HFFc6 (cell line): ENCODE results near the gene MMP7. TPM values are rescaled to one million over a fixed set of nuclear protein-coding genes. Genes with fewer than 3 reads are reported as not detected.

Experiments used
- DNase-seq: peaks from one replicate; pipeline ENCODE4 v3.0.0-alpha.2; 2018
- H3K27ac Mint-ChIP-seq: 2 replicates; pipeline ENCODE4 v1.8.0; 2020; ENCODE audit warnings: mild to moderate bottlenecking, mixed read lengths
- H3K27me3 Mint-ChIP-seq: 2 replicates; pipeline ENCODE4 v1.8.0; 2021; ENCODE audit warnings: mild to moderate bottlenecking, moderate library complexity, mixed read lengths; ENCODE audit not compliant: insufficient read depth
- H3K36me3 Mint-ChIP-seq: 2 replicates; pipeline ENCODE4 v1.8.0; 2021; ENCODE audit warnings: low read depth, mixed read lengths
- H3K4me1 Mint-ChIP-seq: 2 replicates; pipeline ENCODE4 v1.8.0; 2020; ENCODE audit warnings: low read depth, mixed read lengths
- H3K4me3 Mint-ChIP-seq: 2 replicates; pipeline ENCODE4 v1.8.0; 2020; ENCODE audit warnings: mild to moderate bottlenecking, moderate library complexity, mixed read lengths
- H3K9me3 Mint-ChIP-seq: 2 replicates; pipeline ENCODE4 v1.8.0; 2020; ENCODE audit warnings: mild to moderate bottlenecking, mixed read lengths
- CTCF ChIP-seq: fragments of 200-600 bp; sonication (generic); IDR thresholded peaks from 2 replicates; pipeline ENCODE4 v1.5.0; 2021; ENCODE audit warnings: antibody characterized with exemption, mild to moderate bottlenecking
- total RNA-seq, 6 experiments: library from RNA; stranded (reverse); fragmentation: NEBNext Ultra II Directional; extraction: Animal tissue kit (Norgen Biotek cat#: 25700); gene quantifications; 2 replicates in 1 of 6; 3 replicates in 5 of 6; pipeline ENCODE4 v1.2.3, GENCODE V29; 2021

MMP7 gene
- total RNA-seq, 6 experiments from 2014 or later: not detected

GRCh38 chr11:102521121-102521520, 9.4 kb downstream of the MMP7 start:
- no peak for TF ChIP-seq CTCF
- Mint-ChIP-seq H3K9me3 (no peaks in the 10 kb centered on the region), H3K4me1 (no peaks in the 10 kb centered on the region), H3K27ac (no peak overlapping the region), H3K4me3 (no peak overlapping the region), H3K27me3 (peaks cover 23% of the 10 kb centered on the region), H3K36me3 (no peaks in the 10 kb centered on the region)
- no peak for DNase-seq

DNA sequence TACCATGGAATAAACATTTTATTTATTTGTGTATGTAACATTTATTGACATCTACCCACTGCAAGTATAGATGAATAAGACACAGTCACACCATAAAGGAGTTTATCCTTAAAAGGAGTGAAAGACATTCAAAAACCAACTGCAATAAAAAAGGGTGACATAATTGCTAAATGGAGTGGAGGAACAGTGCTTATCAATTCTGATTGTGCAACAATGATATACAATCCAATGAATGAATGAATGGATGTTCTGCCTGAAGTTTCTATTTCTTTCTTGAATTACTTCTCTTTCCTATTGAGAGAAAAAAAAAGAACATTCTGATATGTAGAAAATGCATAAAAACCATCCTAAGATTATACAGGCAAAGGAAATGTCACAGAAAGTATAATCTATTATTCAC, 10.0 kb downstream of the MMP7 start:
- Mint-ChIP-seq H3K27ac (no peak overlapping the region), H3K4me3 (no peak overlapping the region), H3K36me3 (no peaks in the 10 kb centered on the region; the same call in 1 of the 2 replicates), H3K27me3 (peaks cover 25% of the 10 kb centered on the region), H3K9me3 (no peaks in the 10 kb centered on the region), H3K4me1 (no peaks in the 10 kb centered on the region)
- no peak for DNase-seq
- no peak for TF ChIP-seq CTCF

DNA sequence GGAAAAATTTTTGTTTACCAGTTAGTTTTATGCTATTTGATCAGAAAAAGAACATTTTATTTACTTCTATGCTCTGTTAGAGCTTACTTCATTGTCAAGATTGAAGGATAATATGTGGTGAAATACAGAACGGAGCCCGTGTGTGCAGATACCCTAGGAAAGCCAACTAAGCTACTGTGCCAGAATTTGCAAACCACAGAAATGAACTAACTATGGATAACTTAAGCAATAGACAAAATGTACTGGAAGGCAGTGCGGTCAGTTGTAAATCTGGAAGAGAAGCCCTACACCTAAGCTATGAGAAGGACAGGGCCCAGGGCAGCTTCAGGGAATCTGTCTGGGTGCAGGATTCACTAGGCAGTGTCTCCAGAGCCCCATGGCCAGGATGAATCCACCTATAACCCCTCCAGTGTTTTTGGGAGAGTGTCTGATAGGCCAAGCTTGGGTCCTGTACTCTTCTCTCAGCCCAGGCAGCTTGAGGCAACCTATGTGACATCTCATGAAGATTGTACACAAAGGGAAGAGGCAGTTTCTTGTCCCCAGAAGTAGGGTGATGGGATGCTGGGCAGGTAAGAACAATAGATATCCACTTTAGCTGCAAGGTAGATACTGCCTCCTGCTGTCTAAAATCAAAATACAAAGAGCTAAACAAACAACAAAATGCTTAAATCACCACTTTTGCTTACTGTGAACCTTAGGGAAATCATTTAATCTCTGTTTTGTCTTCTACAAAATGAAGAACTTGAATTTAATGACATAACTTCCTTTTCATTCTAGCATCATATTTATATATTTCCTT, 12.1 kb downstream of the MMP7 start:
- Mint-ChIP-seq H3K27ac (no peak overlapping the region), H3K9me3 (no peaks in the 10 kb centered on the region), H3K4me3 (no peak overlapping the region), H3K27me3 (peaks cover 28% of the 10 kb centered on the region), H3K36me3 (no peaks in the 10 kb centered on the region; the same call in 1 of the 2 replicates), H3K4me1 (no peaks in the 10 kb centered on the region)
- DNase-seq: no peak
- TF ChIP-seq CTCF: peak; percentile 50

GRCh38 chr11:102517670-102518069, 12.9 kb downstream of the MMP7 start:
- H3K9me3 Mint-ChIP-seq: no peaks in the 10 kb centered on the region
- no peaks in the 10 kb centered on the region for H3K4me1 Mint-ChIP-seq
- H3K4me3 Mint-ChIP-seq: no peak overlapping the region
- DNase-seq: no peak
- TF ChIP-seq CTCF: no peak
- no peak overlapping the region for H3K27ac Mint-ChIP-seq
- H3K36me3 Mint-ChIP-seq: no peaks in the 10 kb centered on the region; the same call in 1 of the 2 replicates
- peaks cover 36% of the 10 kb centered on the region for H3K27me3 Mint-ChIP-seq

GRCh38 chr11:102516179-102516578, 14.4 kb downstream of the MMP7 start:
- H3K9me3 Mint-ChIP-seq: no peaks in the 10 kb centered on the region
- H3K27ac Mint-ChIP-seq: no peak overlapping the region
- peaks cover 34% of the 10 kb centered on the region for H3K27me3 Mint-ChIP-seq
- no peaks in the 10 kb centered on the region for H3K4me1 Mint-ChIP-seq
- DNase-seq: no peak
- H3K4me3 Mint-ChIP-seq: no peak overlapping the region
- no peak for TF ChIP-seq CTCF
- H3K36me3 Mint-ChIP-seq: no peaks in the 10 kb centered on the region; the same call in 1 of the 2 replicates
